Tibial nerve (tissue), 4 donors: ENCODE data around the gene SLC30A1.

Experiments
- EP300 ChIP-seq, 2 donors: sonication (generic); formaldehyde crosslinking; IDR thresholded peaks; one replicate each; pipeline ENCODE4 v1.6.1; 2017; ENCODE audit warnings: antibody characterized with exemption in 2 of 2, mild to moderate bottlenecking in 1 of 2
- POLR2A ChIP-seq, 2 donors: fragments of 450-650 bp; IDR thresholded peaks; one replicate each; pipeline ENCODE4 v1.6.1; 2017; ENCODE audit warnings: antibody characterized with exemption in 2 of 2, mild to moderate bottlenecking in 2 of 2, moderate library complexity in 2 of 2
- TF ChIP-seq, protein P1 (sequence below), 5 experiments: fragments of 200-600 bp in 3 of 5; fragments of 450-650 bp in 2 of 5; sonication (generic) in 3 of 5; IDR thresholded peaks; one replicate each; pipeline ENCODE4 v1.5.1; 2016 to 2019; ENCODE audit warnings: antibody characterized with exemption in 5 of 5, mild to moderate bottlenecking in 3 of 5, moderate library complexity in 2 of 5

DNA sequence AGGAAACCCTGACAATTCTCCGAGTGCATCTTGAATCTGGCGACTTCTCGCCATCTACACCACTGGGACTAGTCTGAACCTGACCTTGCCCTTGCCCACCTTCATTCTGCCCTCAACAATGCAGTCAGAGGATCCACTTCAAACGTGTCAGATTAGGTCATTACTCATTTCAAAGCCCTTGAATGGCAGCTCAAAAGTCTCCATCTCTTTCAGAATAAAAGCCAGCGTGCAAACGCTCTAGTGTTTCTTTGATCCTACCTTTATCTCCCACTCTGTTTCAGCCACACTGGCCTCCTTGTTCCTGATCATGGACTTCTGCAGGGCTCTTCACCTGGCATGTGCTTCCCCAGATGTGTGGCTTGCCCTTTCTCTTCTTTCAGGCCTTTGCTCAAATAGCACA, 31.3 kb downstream of the SLC30A1 start:
- TF ChIP-seq POLR2A (IDR thresholded peaks at IDR 0.05) (no peak), EP300 (IDR thresholded peaks at IDR 0.05) (no peak)
- TF ChIP-seq, protein P1, sequence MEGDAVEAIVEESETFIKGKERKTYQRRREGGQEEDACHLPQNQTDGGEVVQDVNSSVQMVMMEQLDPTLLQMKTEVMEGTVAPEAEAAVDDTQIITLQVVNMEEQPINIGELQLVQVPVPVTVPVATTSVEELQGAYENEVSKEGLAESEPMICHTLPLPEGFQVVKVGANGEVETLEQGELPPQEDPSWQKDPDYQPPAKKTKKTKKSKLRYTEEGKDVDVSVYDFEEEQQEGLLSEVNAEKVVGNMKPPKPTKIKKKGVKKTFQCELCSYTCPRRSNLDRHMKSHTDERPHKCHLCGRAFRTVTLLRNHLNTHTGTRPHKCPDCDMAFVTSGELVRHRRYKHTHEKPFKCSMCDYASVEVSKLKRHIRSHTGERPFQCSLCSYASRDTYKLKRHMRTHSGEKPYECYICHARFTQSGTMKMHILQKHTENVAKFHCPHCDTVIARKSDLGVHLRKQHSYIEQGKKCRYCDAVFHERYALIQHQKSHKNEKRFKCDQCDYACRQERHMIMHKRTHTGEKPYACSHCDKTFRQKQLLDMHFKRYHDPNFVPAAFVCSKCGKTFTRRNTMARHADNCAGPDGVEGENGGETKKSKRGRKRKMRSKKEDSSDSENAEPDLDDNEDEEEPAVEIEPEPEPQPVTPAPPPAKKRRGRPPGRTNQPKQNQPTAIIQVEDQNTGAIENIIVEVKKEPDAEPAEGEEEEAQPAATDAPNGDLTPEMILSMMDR (IDR thresholded peaks at IDR 0.05) = no peak
